D721Med (cell line): ENCODE measurements around the gene MARCHF10.

Experiments
- DNase-seq: peaks from one replicate; pipeline ENCODE4 v3.0.0; 2011; ENCODE audit warnings: low spot score; ENCODE audit not compliant: insufficient read length
- FAIRE-seq: peaks from 2 replicates; lab custom pipeline; 2011; peaks lifted over from hg19 to GRCh38; lab: Jason Lieb, UNC
- CTCF ChIP-seq: IDR thresholded peaks from 2 replicates; pipeline ENCODE4 v1.5.1; 2012; ENCODE audit warnings: mild to moderate bottlenecking, control low read depth; ENCODE audit not compliant: insufficient read depth; ENCODE audit errors: missing control alignments

MARCHF10 gene

GRCh38 chr17:62719586-62719985 lies 88.5 kb downstream of the MARCHF10 start:
- FAIRE-seq (no peak), DNase-seq (no peak)
- TF ChIP-seq CTCF = no peak

- TF ChIP-seq CTCF = no peak
- FAIRE-seq = no peak
- DNase-seq = no peak
Measured at GRCh38 chr17:62718429-62718828, 89.7 kb downstream of the MARCHF10 start.

- no peak for FAIRE-seq
Measured at GRCh38 chr17:62717889-62718288, 90.2 kb downstream of the MARCHF10 start.

GRCh38 chr17:62717589-62717855 lies 90.6 kb downstream of the MARCHF10 start:
- no peak for TF ChIP-seq CTCF
- DNase-seq (no peak), FAIRE-seq (no peak)

More at GRCh38 chr17:62717889-62718288, 90.2 kb downstream of the MARCHF10 start:
- no peak for TF ChIP-seq CTCF
- no peak for DNase-seq

GRCh38 chr17:62716834-62717588 lies 91.1 kb downstream of the MARCHF10 start:
- no peak for TF ChIP-seq CTCF
- FAIRE-seq (no peak), DNase-seq (no peak)

GRCh38 chr17:62715882-62716390 lies 92.2 kb downstream of the MARCHF10 start:
- FAIRE-seq = no peak
- no peak for TF ChIP-seq CTCF
- no peak for DNase-seq
